ENCODE measurements around the gene LMBR1. TPM values are rescaled to one million over a fixed set of nuclear protein-coding genes. Genes with fewer than 3 reads are reported as not detected.
"Not testable (repeated sequence)": the region's sequence is repeated elsewhere in the genome, so short reads cannot be mapped to it uniquely, and the experiment has no call there.

The LMBR1 gene
- total RNA-seq, 4 donors from 2014 or later: 39.9 to 63.0 (median 59.0) TPM

DNA sequence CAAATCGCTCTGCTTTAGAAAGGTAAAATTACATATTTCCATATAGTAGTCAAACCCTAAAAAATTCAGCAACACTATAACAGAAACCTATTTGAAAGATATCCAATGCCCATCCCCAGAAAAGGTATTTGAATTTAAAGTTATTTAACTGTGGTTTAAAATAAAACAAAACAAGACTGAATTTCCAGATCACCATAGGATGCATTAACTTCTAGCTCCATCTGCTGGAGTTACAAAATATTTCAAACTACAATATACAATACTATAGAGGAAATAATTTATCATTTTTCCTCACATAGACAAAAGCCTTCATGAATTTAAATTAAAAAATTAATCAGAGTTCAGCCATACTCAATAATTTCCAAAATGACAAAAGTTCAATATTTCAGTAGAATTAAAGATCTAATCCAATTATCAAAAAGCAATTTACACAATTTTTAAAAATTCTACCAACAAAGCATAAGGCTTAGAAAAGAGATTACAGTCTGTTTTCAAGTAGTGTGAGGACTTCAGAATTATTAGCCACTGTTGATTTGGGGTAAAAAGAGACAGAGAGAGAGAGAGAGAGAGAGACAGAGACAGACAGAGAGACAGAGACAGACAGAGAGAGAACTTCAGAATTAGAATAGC is 75.9 kb downstream of the LMBR1 start:
- WGBS, 2 donors (ENCODE audit: low coverage in 1 of 2): 85 to 100% methylated on average over 1 of the region's 1 CpG
- no peak for TF ChIP-seq EP300 (IDR thresholded peaks at IDR 0.05)
- no peak for TF ChIP-seq POLR2AphosphoS5 (IDR thresholded peaks at IDR 0.05)
- no peak for TF ChIP-seq POLR2A (IDR thresholded peaks at IDR 0.05)
- TF ChIP-seq, protein P1, sequence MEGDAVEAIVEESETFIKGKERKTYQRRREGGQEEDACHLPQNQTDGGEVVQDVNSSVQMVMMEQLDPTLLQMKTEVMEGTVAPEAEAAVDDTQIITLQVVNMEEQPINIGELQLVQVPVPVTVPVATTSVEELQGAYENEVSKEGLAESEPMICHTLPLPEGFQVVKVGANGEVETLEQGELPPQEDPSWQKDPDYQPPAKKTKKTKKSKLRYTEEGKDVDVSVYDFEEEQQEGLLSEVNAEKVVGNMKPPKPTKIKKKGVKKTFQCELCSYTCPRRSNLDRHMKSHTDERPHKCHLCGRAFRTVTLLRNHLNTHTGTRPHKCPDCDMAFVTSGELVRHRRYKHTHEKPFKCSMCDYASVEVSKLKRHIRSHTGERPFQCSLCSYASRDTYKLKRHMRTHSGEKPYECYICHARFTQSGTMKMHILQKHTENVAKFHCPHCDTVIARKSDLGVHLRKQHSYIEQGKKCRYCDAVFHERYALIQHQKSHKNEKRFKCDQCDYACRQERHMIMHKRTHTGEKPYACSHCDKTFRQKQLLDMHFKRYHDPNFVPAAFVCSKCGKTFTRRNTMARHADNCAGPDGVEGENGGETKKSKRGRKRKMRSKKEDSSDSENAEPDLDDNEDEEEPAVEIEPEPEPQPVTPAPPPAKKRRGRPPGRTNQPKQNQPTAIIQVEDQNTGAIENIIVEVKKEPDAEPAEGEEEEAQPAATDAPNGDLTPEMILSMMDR (IDR thresholded peaks at IDR 0.05): no peak
- ATAC-seq: no peak

DNA sequence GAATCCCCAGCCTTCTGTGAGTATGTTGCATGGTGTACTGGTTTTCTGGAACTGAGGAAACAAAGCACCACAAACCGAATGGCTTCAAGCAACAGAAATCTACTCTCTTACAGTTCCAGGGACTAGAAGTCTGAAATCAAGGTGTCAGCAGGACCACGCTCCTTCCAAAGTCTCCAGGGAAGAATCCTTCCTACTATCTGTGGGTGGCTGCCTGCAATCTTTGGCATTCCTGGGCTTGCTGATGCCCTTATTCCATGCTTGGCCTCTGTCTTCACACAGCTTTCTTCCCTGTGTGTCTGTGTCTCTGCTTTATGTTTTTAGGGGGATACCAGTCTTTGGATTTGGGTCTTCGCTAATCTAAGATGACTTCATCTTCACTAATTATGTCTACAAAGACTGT is 81.3 kb downstream of the LMBR1 start:
- 86 to 95% methylated on average over 3 of the region's 3 CpGs for WGBS, 2 donors (ENCODE audit: low coverage in 1 of 2)
- ATAC-seq: no peak
- H3K36me3 ChIP-seq: peaks cover 0 to 40% of the 10 kb centered on the region in 2 donors
- H3K27me3 ChIP-seq: no peaks in the 10 kb centered on the region
- no peak for TF ChIP-seq EP300 (IDR thresholded peaks at IDR 0.05)
- TF ChIP-seq POLR2AphosphoS5 (IDR thresholded peaks at IDR 0.05): no peak
- no peak for TF ChIP-seq POLR2A (IDR thresholded peaks at IDR 0.05)
- TF ChIP-seq, protein P1 (IDR thresholded peaks at IDR 0.05): no peak
- H3K27ac ChIP-seq: no peak overlapping the region
- no peaks in the 10 kb centered on the region for H3K4me1 ChIP-seq
- H3K9me3 ChIP-seq: no peaks in the 10 kb centered on the region
- H3K4me3 ChIP-seq: no peak overlapping the region

More for the DNA sequence above, 75.9 kb downstream of the LMBR1 start:
- Histone ChIP-seq H3K9me3 (no peaks in the 10 kb centered on the region), H3K27me3 (no peaks in the 10 kb centered on the region), H3K36me3 (peaks cover 0 to 22% of the 10 kb centered on the region in 2 donors), H3K27ac (no peak overlapping the region), H3K4me3 (no peak overlapping the region), H3K4me1 (no peaks in the 10 kb centered on the region)

DNA sequence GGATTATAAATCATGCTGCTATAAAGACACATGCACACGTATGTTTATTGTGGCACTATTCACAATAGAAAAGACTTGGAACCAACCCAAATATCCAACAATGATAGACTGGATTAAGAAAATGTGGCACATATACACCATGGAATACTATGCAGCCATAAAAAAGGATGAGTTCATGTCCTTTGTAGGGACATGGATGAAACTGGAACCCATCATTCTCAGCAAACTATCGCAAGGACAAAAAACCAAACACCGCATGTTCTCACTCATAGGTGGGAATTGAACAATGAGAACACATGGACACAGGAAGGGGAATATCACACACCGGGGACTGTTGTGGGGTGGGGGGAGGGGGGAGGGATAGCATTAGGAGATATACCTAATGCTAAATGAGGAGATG is 89.3 kb downstream of the LMBR1 start:
- H3K27me3 ChIP-seq, ATAC-seq, H3K27ac ChIP-seq, H3K4me3 ChIP-seq, H3K4me1 ChIP-seq, H3K9me3 ChIP-seq: not testable (repeated sequence)
- 89 to 97% methylated on average over 3 of the region's 4 CpGs for WGBS, 2 donors (ENCODE audit: low coverage in 1 of 2)
- H3K36me3 ChIP-seq: peaks cover 0 to 31% of the 10 kb centered on the region in 2 donors

DNA sequence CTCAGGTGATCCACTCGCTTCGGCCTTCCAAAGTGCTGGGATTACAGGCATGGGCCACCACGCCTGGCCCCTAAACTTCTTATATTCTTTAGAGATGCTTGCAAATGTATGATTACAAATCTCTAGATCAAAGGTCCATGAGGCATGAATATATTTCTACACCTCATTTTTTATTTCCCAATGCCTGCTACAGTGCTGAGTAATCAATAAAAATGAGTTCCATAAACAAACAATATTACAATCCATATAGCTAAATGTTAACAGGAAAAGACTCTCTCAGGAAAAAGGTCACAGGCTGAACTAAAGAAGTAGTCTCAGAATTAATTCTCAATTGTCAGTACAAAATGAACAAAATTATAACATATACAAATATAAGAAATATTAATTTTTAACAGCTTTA is 90.8 kb downstream of the LMBR1 start:
- H3K27me3 ChIP-seq: no peaks in the 10 kb centered on the region
- H3K4me3 ChIP-seq: no peak overlapping the region
- H3K27ac ChIP-seq: no peak overlapping the region
- peaks cover 0 to 31% of the 10 kb centered on the region in 2 donors for H3K36me3 ChIP-seq
- no peaks in the 10 kb centered on the region for H3K4me1 ChIP-seq
- TF ChIP-seq, protein P1 (IDR thresholded peaks at IDR 0.05): no peak
- no peak for TF ChIP-seq EP300 (IDR thresholded peaks at IDR 0.05)
- TF ChIP-seq POLR2AphosphoS5 (IDR thresholded peaks at IDR 0.05): no peak
- no peak for TF ChIP-seq POLR2A (IDR thresholded peaks at IDR 0.05)
- no peaks in the 10 kb centered on the region for H3K9me3 ChIP-seq
- 97% methylated on average over 3 of the region's 3 CpGs; no CpG with 5 or more reads in 1 of the 2 donors for WGBS, 2 donors (ENCODE audit: low coverage in 1 of 2)
- no peak for ATAC-seq

DNA sequence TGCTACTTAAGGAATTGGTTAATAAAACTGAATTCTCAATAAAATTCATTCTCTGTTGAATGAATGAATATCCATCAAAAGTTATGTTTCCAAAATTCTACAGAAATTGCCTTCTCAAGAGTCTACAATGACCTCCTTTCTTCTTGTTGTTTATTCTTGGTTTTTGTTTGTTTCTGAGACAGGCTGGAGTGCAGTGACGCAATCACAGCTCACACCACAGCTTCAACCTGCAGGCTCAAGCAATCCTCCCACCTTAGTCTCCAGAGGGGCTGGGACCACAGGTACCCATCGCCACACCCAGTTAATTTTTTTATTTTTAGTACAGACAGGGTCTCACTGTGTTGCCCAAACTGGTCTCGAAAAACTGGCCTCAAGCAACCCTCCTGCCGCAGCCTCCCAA is 97.6 kb downstream of the LMBR1 start:
- H3K27ac ChIP-seq: no peak overlapping the region
- H3K36me3 ChIP-seq: peaks cover 0 to 37% of the 10 kb centered on the region in 2 donors
- TF ChIP-seq, protein P1 (IDR thresholded peaks at IDR 0.05): no peak
- TF ChIP-seq EP300 (IDR thresholded peaks at IDR 0.05) (no peak), POLR2AphosphoS5 (IDR thresholded peaks at IDR 0.05) (no peak), POLR2A (IDR thresholded peaks at IDR 0.05) (no peak)
- ATAC-seq: no peak
- no peaks in the 10 kb centered on the region for H3K4me1 ChIP-seq
- H3K27me3 ChIP-seq: no peaks in the 10 kb centered on the region
- H3K9me3 ChIP-seq: no peaks in the 10 kb centered on the region
- no peak overlapping the region for H3K4me3 ChIP-seq
- WGBS, 2 donors (ENCODE audit: low coverage in 1 of 2): 97 to 98% methylated on average over 3 to 4 of the region's 4 CpGs

Data from gastroesophageal sphincter (tissue), 4 donors.